GM12865 (cell line): ENCODE measurements around the gene RADX.
"Not testable (repeated sequence)": the region's sequence is repeated elsewhere in the genome, so short reads cannot be mapped to it uniquely, and the experiment has no call there.

ENCODE experiments used
- DNase-seq: peaks from one replicate; pipeline ENCODE4 v3.0.0; 2010; ENCODE audit warnings: low read depth
- H3K4me3 ChIP-seq: 2 replicates; pipeline ENCODE4 v1.5.1; 2011; ENCODE audit warnings: mild to moderate bottlenecking, low read depth, low read length, control low read depth
- TF ChIP-seq, protein P1 (sequence below): IDR thresholded peaks from 2 replicates; pipeline ENCODE4 v1.5.1; 2011; ENCODE audit warnings: low read length, control low read depth, low read depth, inconsistent platforms; ENCODE audit not compliant: insufficient read depth; ENCODE audit errors: missing control alignments

The RADX gene

GRCh38 chrX:106619797-106620196, 8.0 kb downstream of the RADX start:
- TF ChIP-seq, protein P1, sequence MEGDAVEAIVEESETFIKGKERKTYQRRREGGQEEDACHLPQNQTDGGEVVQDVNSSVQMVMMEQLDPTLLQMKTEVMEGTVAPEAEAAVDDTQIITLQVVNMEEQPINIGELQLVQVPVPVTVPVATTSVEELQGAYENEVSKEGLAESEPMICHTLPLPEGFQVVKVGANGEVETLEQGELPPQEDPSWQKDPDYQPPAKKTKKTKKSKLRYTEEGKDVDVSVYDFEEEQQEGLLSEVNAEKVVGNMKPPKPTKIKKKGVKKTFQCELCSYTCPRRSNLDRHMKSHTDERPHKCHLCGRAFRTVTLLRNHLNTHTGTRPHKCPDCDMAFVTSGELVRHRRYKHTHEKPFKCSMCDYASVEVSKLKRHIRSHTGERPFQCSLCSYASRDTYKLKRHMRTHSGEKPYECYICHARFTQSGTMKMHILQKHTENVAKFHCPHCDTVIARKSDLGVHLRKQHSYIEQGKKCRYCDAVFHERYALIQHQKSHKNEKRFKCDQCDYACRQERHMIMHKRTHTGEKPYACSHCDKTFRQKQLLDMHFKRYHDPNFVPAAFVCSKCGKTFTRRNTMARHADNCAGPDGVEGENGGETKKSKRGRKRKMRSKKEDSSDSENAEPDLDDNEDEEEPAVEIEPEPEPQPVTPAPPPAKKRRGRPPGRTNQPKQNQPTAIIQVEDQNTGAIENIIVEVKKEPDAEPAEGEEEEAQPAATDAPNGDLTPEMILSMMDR, result peak; percentile 32
- peak; percentile 10 for DNase-seq
- H3K4me3 ChIP-seq, result no peak overlapping the region

GRCh38 chrX:106621836-106622235, 10.1 kb downstream of the RADX start:
- TF ChIP-seq, protein P1, result no peak
- DNase-seq, result no peak
- H3K4me3 ChIP-seq, result no peak overlapping the region

DNA sequence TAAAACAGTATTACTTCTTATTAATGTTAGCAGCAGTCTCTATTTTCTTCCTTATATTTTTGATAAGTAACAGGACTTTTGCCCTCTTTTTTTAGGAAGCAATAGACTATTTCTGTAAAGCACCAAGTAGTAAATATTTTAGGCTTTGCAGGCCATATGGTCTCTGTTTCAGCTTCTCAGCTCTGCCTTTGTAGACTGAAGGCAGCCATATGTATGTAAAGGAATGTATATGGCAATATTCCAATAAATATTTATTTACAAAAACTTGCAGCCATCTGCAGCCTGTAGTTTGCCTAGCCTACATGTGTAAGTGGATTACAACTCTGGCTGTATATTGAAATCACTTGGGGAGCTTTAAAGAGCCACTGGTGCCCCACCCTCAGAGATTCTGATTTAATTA, 15.0 kb downstream of the RADX start:
- no peak for DNase-seq
- TF ChIP-seq, protein P1, result no peak

DNA sequence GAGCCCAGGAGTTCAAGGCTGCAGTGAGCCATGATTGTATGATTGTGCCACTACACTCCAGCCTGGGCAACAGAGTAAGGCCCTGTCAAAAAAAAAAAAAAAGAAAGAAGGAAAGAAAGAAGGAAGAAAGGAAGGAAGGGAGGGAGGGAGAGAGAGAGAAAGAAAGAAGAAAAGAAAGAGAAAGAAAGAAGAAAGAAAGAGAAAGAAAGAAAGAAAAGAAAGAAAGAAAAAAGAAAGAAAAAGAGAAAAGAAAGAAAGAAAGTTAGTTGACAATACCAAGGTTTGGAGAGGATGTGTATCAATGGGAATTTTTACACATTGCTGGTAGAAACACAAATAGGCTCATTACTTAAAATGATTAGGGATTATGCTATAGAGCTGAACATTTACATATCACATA, 19.8 kb downstream of the RADX start:
- no peak for DNase-seq
- TF ChIP-seq, protein P1, result no peak
- no peak overlapping the region for H3K4me3 ChIP-seq

More for the DNA sequence above, 15.0 kb downstream of the RADX start:
- no peak overlapping the region for H3K4me3 ChIP-seq

DNA sequence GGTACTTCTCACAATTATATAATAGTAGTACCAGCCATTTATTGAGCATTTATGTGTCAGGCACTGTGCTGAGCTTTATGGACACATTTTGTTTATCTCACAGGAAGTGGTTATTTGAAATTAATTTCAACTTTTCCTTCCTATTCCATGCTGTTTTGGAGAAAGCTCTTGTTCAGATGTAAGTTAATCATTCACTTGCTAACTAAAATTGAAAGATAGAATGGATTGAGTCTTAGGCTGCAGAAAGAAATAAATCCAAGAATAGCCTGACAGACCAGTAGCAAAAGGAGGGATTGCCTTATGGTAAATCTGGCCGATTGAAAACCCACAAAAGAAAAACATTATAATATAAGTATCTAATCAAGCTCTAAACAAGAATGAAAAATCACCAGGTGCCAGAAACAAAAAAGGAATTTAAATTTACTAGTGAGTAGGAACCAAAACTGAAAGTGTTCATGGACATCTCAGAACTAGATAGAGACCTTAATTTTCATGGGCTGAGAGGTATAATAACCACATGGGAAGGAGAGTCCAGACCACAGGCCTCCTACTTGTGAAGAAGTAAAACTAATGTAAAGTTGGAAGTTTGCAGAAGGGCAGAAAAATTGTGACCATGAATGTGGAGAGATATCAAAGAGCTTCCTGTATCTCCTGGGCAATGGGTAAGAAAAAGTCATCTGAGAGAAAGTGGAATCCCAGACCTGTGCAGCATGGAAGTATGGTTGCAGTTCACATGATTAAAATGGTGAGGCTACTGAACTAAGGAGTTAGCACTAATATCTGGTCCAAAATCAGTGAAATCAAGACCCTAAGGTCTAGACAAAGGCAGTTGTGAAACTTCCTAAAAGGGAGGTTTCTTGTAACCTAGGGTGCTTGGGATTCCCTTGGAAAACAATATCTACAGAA, 38.0 kb downstream of the RADX start:
- TF ChIP-seq, protein P1, result no peak
- H3K4me3 ChIP-seq, result no peak overlapping the region
- DNase-seq, result peak; percentile 40

GRCh38 chrX:106653625-106654024, 41.8 kb downstream of the RADX start:
- H3K4me3 ChIP-seq, DNase-seq: not testable (repeated sequence)

GRCh38 chrX:106670631-106671030, 58.9 kb downstream of the RADX start:
- TF ChIP-seq, protein P1, result no peak
- no peak overlapping the region for H3K4me3 ChIP-seq
- no peak for DNase-seq
